ENCODE results near the gene MYEF2. TPM values are rescaled to one million over a fixed set of nuclear protein-coding genes. Genes with fewer than 3 reads are reported as not detected.

The MYEF2 gene
- polyA plus RNA-seq (2011; rRNA removed) (5.5 and 11.8 TPM in 2 replicates), polyA minus RNA-seq (2011; rRNA and poly(A)+ RNA removed) (5.9 and 7.2 TPM in 2 replicates)

- Histone ChIP-seq H3K27me3 (ENCODE audit: control insufficient read depth, insufficient read depth, low read length) (no peaks in the 10 kb centered on the region), H3K4me3 (ENCODE audit: low read depth, low read length) (peak within 1 kb of the TSS; percentile 73), H3K36me3 (ENCODE audit: control insufficient read depth, insufficient read depth, low read length) (no peaks in the 10 kb centered on the region)
- CTCF ChIA-PET = no interaction called here
- POLR2A ChIA-PET = no interaction called here
- DNase-seq (ENCODE audit: low read depth) = no peak
- no peak for TF ChIP-seq CTCF (IDR thresholded peaks at IDR 0.05; ENCODE audit: insufficient read depth, low read depth, low read length)
These were observed at the start of gene MYEF2 for GRCh38 chr15:48177766-48178647. MYEF2 (minus strand) TSS chr15:48178295; CDS start chr15:48178237, 58 bp downstream.

- no peak for TF ChIP-seq CTCF (IDR thresholded peaks at IDR 0.05; ENCODE audit: insufficient read depth, low read depth, low read length)
- H3K36me3 ChIP-seq (ENCODE audit: control insufficient read depth, insufficient read depth, low read length) = no peaks in the 10 kb centered on the region
- CTCF ChIA-PET = no interaction called here
- POLR2A ChIA-PET = no interaction called here
- DNase-seq (ENCODE audit: low read depth) = no peak
- no peak overlapping the region for H3K4me3 ChIP-seq (ENCODE audit: low read depth, low read length)
- H3K27me3 ChIP-seq (ENCODE audit: control insufficient read depth, insufficient read depth, low read length) = peaks cover 2% of the 10 kb centered on the region; the same call in 1 of the 2 replicates
These were observed 47.7 kb upstream of the MYEF2 start for GRCh38 chr15:48225771-48226170.

GRCh38 chr15:48222627-48223026 lies 44.5 kb upstream of the MYEF2 start:
- CTCF ChIA-PET = no interaction called here
- no peak for TF ChIP-seq CTCF (IDR thresholded peaks at IDR 0.05; ENCODE audit: insufficient read depth, low read depth, low read length)
- Histone ChIP-seq H3K27me3 (ENCODE audit: control insufficient read depth, insufficient read depth, low read length) (peaks cover 3% of the 10 kb centered on the region; the same call in 1 of the 2 replicates), H3K36me3 (ENCODE audit: control insufficient read depth, insufficient read depth, low read length) (no peaks in the 10 kb centered on the region), H3K4me3 (ENCODE audit: low read depth, low read length) (no peak overlapping the region)
- no peak for DNase-seq (ENCODE audit: low read depth)
- POLR2A ChIA-PET = no interaction called here

- Histone ChIP-seq H3K4me3 (ENCODE audit: low read depth, low read length) (no peak overlapping the region), H3K27me3 (ENCODE audit: control insufficient read depth, insufficient read depth, low read length) (peaks cover 4% of the 10 kb centered on the region; the same call in 1 of the 2 replicates), H3K36me3 (ENCODE audit: control insufficient read depth, insufficient read depth, low read length) (no peaks in the 10 kb centered on the region)
- ChIA-PET CTCF (no interaction called here), POLR2A (no interaction called here)
- TF ChIP-seq CTCF (IDR thresholded peaks at IDR 0.05; ENCODE audit: insufficient read depth, low read depth, low read length) = no peak
- peak; percentile 10 for DNase-seq (ENCODE audit: low read depth)
These were observed 43.8 kb upstream of the MYEF2 start for GRCh38 chr15:48221885-48222284.

GRCh38 chr15:48221261-48221660 lies 43.2 kb upstream of the MYEF2 start:
- H3K4me3 ChIP-seq (ENCODE audit: low read depth, low read length) = no peak overlapping the region
- DNase-seq (ENCODE audit: low read depth) = no peak
- no peak for TF ChIP-seq CTCF (IDR thresholded peaks at IDR 0.05; ENCODE audit: insufficient read depth, low read depth, low read length)
- POLR2A ChIA-PET = no interaction called here
- H3K27me3 ChIP-seq (ENCODE audit: control insufficient read depth, insufficient read depth, low read length) = peaks cover 4% of the 10 kb centered on the region; the same call in 1 of the 2 replicates
- CTCF ChIA-PET = no interaction called here
- H3K36me3 ChIP-seq (ENCODE audit: control insufficient read depth, insufficient read depth, low read length) = no peaks in the 10 kb centered on the region
